Stimulated activated CD4-positive, alpha-beta T cell treated with anti-CD3 and anti-CD28 coated beads, Interleukin-1b, Interleukin-23, amount 100 ng/mL, for 24 hours (primary cell): ENCODE data around the gene SDF2L1.
"Not testable (repeated sequence)": the region's sequence is repeated elsewhere in the genome, so short reads cannot be mapped to it uniquely, and the experiment has no call there.

Source experiments
- DNase-seq, 4 experiments: peaks; one replicate each; pipeline ENCODE4 v3.0.0-alpha.2; 2020; ENCODE audit warnings: low read depth in 4 of 4, low spot score in 1 of 4

SDF2L1 gene

DNA sequence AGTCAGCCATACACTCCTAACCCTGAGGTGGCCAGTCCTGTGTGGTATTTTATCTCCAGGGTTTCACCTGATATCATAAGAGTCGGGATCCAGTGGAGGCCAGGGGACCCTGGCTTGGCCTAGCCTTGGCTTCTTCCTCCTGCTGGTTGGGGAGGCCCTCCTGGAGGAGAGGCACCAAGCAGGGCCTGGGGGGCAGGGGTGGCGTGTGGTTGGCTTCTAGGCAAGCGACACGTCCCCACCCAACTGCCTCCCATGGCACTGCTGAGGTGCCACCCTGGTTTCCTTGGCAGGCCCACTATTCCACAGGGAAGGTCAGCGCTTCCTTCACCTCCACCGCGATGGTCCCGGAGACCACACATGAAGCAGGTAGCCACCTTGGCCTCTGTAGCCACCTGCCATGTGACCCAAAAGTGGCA is 44.1 kb downstream of the SDF2L1 start:
- no peak for DNase-seq

DNA sequence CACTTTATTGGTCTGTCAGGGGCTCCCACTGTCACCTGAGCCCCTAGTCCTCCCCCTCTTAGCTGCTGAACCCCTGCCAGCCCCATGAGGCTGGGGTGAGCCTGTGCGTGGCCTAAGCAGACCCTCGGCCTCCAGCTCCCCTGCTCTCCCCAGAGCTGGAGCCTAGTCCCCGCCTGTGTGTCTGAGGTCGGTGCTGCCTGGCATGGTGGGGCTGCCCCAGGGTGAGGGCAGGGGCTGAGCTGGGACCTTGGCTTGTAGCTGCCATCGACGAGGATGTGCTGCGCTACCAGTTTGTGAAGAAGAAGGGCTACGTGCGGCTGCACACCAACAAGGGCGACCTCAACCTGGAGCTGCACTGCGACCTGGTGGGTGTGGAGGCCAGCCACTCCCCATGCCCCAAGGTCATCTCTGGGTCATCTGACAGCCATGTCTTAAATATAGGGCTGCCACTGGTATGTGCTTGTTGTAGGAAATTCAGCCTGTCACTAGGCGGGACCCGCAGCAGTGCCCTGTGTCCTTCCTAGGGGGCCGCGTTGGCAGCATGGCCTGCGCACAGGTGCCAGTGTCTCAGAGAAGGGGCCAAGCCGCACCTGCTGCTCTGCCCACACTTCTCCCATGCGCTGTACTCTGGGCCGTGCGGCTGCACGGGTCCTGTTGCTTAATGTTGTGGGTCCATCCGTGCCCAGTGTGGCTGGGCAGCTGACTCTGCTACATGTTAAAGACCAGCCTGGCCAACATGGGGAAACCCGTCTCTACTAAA is 44.7 kb downstream of the SDF2L1 start:
- no peak for DNase-seq

GRCh38 chr22:21687685-21688259 is 45.7 kb downstream of the SDF2L1 start:
- no peak for DNase-seq

- no peak for DNase-seq
Observed at GRCh38 chr22:21688341-21688705, 46.2 kb downstream of the SDF2L1 start.

DNA sequence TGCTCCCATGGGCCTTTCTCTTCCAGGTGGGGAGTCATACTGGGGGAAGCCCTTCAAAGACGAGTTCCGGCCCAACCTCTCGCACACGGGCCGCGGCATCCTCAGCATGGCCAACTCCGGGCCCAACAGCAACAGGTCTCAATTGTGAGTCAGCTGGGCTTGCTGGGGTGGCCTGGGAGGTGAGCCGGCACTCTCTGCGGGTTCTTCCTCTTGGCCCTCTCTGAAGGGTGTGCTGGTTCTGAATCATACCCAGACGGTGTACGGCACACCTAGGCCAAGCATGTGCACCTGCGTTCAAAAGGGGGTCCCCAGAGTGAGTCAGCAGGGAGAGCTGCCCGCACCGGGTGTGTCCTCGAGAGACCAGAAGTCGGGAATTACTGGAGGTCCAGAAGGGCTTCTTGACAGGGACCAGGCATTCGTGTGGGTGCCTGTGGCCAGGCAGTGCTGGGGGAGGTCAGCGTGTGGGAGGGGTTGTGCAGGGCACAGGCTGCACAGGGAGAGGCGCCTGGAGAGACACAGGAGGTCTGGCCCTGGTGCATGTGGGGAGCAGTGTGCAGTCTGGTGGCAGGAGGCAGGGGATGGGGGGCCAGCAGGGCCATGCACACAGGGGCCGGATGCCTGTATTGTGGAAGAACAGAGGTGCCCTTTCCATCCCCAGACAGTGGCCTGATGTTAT is 46.7 kb downstream of the SDF2L1 start:
- DNase-seq, result no peak

GRCh38 chr22:21690401-21690801 is 48.3 kb downstream of the SDF2L1 start:
- no peak for DNase-seq

- no peak for DNase-seq
Observed at GRCh38 chr22:21691816-21692215, 49.7 kb downstream of the SDF2L1 start.

GRCh38 chr22:21692856-21693255 is 50.8 kb downstream of the SDF2L1 start:
- DNase-seq, result not testable (repeated sequence)

DNA sequence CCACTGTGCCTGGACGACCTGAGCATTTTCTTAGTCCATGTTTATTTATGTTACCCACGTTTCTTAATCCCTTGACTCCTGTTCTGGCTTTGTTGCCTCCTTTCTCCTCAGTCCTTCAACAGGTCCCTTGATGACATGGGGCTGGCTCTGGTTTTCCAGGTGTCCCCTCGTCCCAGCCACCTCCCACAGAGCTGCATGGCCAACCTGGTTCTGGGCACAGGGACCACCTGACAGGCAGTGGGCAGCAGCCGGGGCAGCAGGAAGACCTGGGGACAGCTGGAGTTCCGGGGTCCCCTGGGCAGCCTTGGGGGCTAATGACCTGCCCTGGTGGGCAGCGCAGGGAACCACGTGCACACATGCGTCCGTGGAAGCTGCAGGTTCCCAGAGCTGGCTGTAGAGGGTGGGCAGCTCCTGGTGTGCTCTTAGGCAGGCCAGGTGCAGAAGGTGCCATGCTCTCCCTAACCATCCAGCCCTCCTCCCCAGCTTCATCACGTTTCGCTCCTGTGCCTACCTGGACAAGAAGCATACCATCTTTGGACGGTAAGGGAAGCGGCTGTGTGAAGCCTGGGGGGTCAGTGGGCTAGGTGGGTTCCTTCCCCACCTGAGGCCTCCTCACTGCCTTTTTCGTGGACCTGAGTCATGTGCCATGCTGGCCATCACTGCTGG is 51.4 kb downstream of the SDF2L1 start:
- no peak for DNase-seq
